CD8-positive, alpha-beta memory T cell (primary cell): ENCODE measurements around the gene RND2. TPM values are rescaled to one million over a fixed set of nuclear protein-coding genes. Genes with fewer than 3 reads are reported as not detected.
A peak's percentile ranks its signal among the peaks of the same experiment; 100 is the strongest.
"Not testable (repeated sequence)": the region's sequence is repeated elsewhere in the genome, so short reads cannot be mapped to it uniquely, and the experiment has no call there.

Experiments used
- CTCF ChIA-PET: fragments of 350-600 bp; sonication (Branson Sonifier 250); formaldehyde crosslinking; loops from one replicate; lab custom pipeline; 2021; ENCODE audit warnings: antibody characterized with exemption; lab: Charles Lee
- POLR2A ChIA-PET: fragments of 350-600 bp; sonication (Branson Sonifier 250); formaldehyde crosslinking; loops from one replicate; lab custom pipeline; 2021; ENCODE audit warnings: antibody characterized with exemption; lab: Charles Lee
- DNase-seq, 5 donors: peaks; one replicate each; pipeline versions ENCODE4 v3.0.0 to v3.0.0-alpha.2; 2020 to 2022; ENCODE audit warnings: mixed read lengths in 1 of 5
- H3K27ac ChIP-seq: one replicate; pipeline ENCODE4 v1.7.0; 2013; ENCODE audit warnings: low read depth, mild to moderate bottlenecking, low read length, moderate library complexity
- H3K27me3 ChIP-seq: 2 replicates; pipeline ENCODE4 v1.7.0; 2013; ENCODE audit warnings: low read length, mild to moderate bottlenecking; ENCODE audit not compliant: insufficient read depth, poor library complexity, severe bottlenecking
- H3K36me3 ChIP-seq: 2 replicates; pipeline ENCODE4 v1.7.0; 2013; ENCODE audit warnings: mild to moderate bottlenecking, low read length, moderate library complexity; ENCODE audit not compliant: insufficient read depth
- H3K4me1 ChIP-seq: 2 replicates; pipeline ENCODE4 v1.7.0; 2013; ENCODE audit warnings: mild to moderate bottlenecking, low read length, moderate library complexity; ENCODE audit not compliant: insufficient read depth
- H3K4me3 ChIP-seq: 2 replicates; pipeline ENCODE4 v1.7.0; 2013; ENCODE audit warnings: mild to moderate bottlenecking, low read length
- H3K9me3 ChIP-seq: 2 replicates; pipeline ENCODE4 v1.7.0; 2013; ENCODE audit warnings: mild to moderate bottlenecking, low read length
- H3K27ac Mint-ChIP-seq, 8 donors: one replicate each; pipeline ENCODE4 v1.8.0; 2020 to 2021; ENCODE audit warnings: mixed read lengths in 8 of 8, mild to moderate bottlenecking in 6 of 8, inconsistent platforms in 3 of 8, moderate library complexity in 3 of 8
- H3K27me3 Mint-ChIP-seq, 2 donors: one replicate each; pipeline ENCODE4 v1.8.0; 2020 to 2021; ENCODE audit warnings: mixed read lengths in 2 of 2, mild to moderate bottlenecking in 1 of 2, moderate library complexity in 1 of 2
- H3K36me3 Mint-ChIP-seq, 3 donors: one replicate each; pipeline ENCODE4 v1.8.0; 2020 to 2021; ENCODE audit warnings: mixed read lengths in 3 of 3, inconsistent platforms in 1 of 3, mild to moderate bottlenecking in 1 of 3
- H3K4me1 Mint-ChIP-seq, 3 donors: one replicate each; pipeline ENCODE4 v1.8.0; 2020 to 2021; ENCODE audit warnings: mixed read lengths in 3 of 3, inconsistent platforms in 1 of 3, mild to moderate bottlenecking in 1 of 3
- H3K4me3 Mint-ChIP-seq, 7 donors: one replicate each; pipeline ENCODE4 v1.8.0; 2020 to 2021; ENCODE audit warnings: mixed read lengths in 7 of 7, mild to moderate bottlenecking in 6 of 7, moderate library complexity in 4 of 7, inconsistent platforms in 2 of 7
- H3K9me3 Mint-ChIP-seq, 5 donors: one replicate each; pipeline ENCODE4 v1.8.0; 2020 to 2022; ENCODE audit warnings: mixed read lengths in 5 of 5, mild to moderate bottlenecking in 3 of 5, moderate library complexity in 2 of 5, inconsistent platforms in 1 of 5
- polyA plus RNA-seq: library from polyadenylated mRNA; unstranded; fragments of 300-500 nt; fragmentation: Illumina TruSeq; gene quantifications from one replicate; pipeline ENCODE4 v1.2.3, GENCODE V29; 2021
- total RNA-seq, 2 experiments: library from RNA; stranded (reverse); gene quantifications; one replicate each; pipeline ENCODE4 v1.2.3, GENCODE V29; 2021

RND2 gene
- total and polyA plus RNA-seq, 3 experiments from 2014 or later: 0.04 to 0.22 TPM; not detected in 1

DNA sequence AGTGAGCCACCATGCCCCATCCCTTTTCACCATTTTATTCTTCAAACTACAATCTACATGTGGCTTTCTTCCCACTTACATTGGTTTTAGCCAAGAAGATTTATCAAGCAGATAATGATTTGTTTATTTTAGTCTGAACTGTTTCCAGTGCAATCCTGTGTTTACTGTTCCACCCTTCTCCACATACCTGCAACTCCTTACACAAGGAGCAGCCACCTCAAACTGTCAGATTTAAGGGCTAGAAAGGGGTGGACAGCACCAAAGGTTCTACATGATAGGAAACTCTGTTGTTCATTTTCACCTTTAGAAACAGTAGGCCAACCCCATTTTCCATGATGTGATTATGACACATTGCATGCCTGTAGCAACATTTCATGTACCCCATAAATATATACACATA is 42.8 kb upstream of the RND2 start:
- POLR2A ChIA-PET: no interaction called here
- Histone ChIP-seq H3K27ac (no peak overlapping the region), H3K4me1 (peaks cover 20% of the 10 kb centered on the region), H3K27me3 (no peaks in the 10 kb centered on the region), H3K9me3 (no peaks in the 10 kb centered on the region), H3K4me3 (no peak overlapping the region), H3K36me3 (no peaks in the 10 kb centered on the region)
- Mint-ChIP-seq H3K36me3 (peaks cover 0 to 42% (median 2%) of the 10 kb centered on the region in 3 donors), H3K4me1 (peaks cover 27 to 50% (median 34%) of the 10 kb centered on the region in 3 donors), H3K27me3 (peaks cover 0 to 5% of the 10 kb centered on the region in 2 donors), H3K4me3 (peak overlapping the region; percentile 57 to 99 (median 93)), H3K27ac (peak overlapping the region in 6 of 8 donors; percentile 7 to 81 (median 56)), H3K9me3 (no peaks in the 10 kb centered on the region)
- DNase-seq: no peak
- CTCF ChIA-PET: no interaction called here

DNA sequence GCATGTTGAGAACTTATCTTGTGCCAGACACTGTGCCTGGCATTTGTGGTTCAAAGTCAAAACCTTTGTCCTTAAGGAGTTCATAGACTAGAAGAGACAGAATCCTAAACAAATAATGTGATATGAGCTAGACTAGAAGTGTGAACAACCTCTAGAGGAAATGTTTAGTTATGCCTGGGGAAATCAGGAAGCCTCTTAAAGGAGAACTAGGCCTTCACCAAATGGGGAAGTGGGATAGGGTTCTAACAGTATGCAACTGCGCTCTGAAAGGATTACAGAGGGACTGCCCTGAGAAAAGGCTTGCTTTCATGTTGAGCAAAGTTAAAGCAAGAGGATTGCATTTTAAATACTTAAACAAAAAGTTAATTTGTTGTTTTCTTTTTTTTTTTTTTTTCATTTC is 39.8 kb upstream of the RND2 start:
- H3K36me3 ChIP-seq: peaks cover 15% of the 10 kb centered on the region

DNA sequence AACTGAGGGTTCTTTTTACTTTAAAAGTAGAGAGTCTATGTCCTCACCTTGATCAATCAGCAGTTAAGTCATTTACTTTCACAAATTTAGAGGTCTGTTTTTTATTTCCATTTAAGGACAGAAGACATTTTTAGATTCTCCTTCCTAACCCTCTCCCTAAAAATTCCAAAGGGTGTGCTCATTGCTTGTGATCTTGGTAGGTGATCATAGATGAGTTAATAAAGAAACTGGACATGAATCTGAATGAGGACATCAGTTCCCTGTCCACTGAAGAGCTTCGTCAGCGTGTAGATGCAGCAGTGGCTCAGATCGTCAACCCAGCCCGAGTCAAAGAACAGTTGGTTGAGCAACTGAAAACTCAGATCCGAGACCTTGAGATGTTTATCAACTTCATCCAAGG is 35.9 kb upstream of the RND2 start:
- no peaks in the 10 kb centered on the region for H3K9me3 ChIP-seq
- Mint-ChIP-seq H3K9me3 (no peaks in the 10 kb centered on the region), H3K27me3 (no peaks in the 10 kb centered on the region), H3K4me1 (peaks cover 4 to 15% (median 7%) of the 10 kb centered on the region in 3 donors), H3K27ac (peak overlapping the region in 1 of 8 donors; percentile 91), H3K36me3 (peaks cover 5 to 83% (median 15%) of the 10 kb centered on the region in 3 donors), H3K4me3 (no peak overlapping the region)
- ChIA-PET POLR2A (no interaction called here), CTCF (interaction anchor here (2.8 kb wide), 1 partner anchor 9 kb away, joined by 12 read pairs; the partner anchor contains the start of gene RPL27)
- H3K27ac ChIP-seq: no peak overlapping the region
- no peak for DNase-seq
- no peaks in the 10 kb centered on the region for H3K27me3 ChIP-seq
- no peaks in the 10 kb centered on the region for H3K4me1 ChIP-seq
- no peak overlapping the region for H3K4me3 ChIP-seq
- H3K36me3 ChIP-seq: peaks cover 36% of the 10 kb centered on the region

More for the DNA sequence above, 39.8 kb upstream of the RND2 start:
- Mint-ChIP-seq H3K4me3 (peak overlapping the region in 1 of 7 donors; percentile 70), H3K27ac (peak overlapping the region in 3 of 8 donors; percentile 12 to 52 (median 46)), H3K36me3 (peaks cover 3 to 69% (median 11%) of the 10 kb centered on the region in 3 donors), H3K4me1 (peaks cover 21 to 40% (median 23%) of the 10 kb centered on the region in 3 donors), H3K9me3 (no peaks in the 10 kb centered on the region), H3K27me3 (peaks cover 0 to 2% of the 10 kb centered on the region in 2 donors)
- Histone ChIP-seq H3K27ac (no peak overlapping the region), H3K9me3 (no peaks in the 10 kb centered on the region), H3K27me3 (no peaks in the 10 kb centered on the region), H3K4me3 (no peak overlapping the region), H3K4me1 (peaks cover 13% of the 10 kb centered on the region)
- ChIA-PET CTCF (no interaction called here), POLR2A (interaction anchor here (0.6 kb wide), 1 partner anchor 54 kb away, joined by 3 read pairs; no protein-coding TSS in a partner anchor)
- no peak for DNase-seq

DNA sequence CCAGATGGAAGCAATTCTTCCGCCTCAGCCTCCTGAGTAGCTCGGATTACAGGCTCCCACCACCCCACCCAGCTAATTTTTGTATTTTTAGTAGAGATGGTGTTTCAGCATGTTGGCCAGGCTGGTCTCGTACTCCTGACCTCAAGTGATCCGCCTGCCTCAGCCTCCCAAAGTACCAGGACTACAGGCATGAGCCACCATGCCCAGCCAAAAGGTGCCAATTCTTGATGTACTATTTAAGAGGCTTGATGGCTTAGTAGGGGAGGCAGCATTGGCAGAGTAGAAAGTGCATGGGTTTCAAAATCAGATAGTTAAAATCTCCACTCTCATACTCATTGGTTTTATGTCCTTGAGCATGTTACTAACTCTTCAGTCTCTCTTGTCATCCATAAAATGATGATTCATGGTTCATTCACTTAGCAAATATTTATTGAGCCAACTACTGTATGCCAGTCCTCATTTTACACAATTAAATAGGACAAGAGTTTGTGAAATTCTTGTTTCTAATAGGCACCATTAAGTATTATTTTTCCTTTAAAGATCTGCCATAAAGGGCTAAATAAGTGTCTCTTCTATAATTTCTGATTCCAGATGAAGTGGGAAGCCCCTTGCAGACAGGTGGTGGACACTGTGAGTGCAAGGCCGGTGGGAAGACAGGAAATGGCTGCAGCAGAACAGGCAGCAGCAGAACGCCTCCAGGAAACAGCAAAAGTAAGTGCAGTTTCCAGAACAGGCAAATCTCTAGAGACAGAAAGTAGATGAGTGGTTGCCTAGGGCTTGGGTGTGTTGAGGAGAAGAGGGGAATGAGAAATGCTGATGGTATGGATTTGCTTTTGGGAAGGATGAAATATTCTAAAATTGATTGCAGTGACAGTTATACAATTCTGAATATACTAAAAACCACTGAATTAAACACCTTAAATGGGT is 35.0 kb upstream of the RND2 start:
- H3K4me3 Mint-ChIP-seq: peak overlapping the region in 1 of 7 donors; percentile 12
- Histone ChIP-seq H3K27ac (no peak overlapping the region), H3K27me3 (no peaks in the 10 kb centered on the region), H3K4me1 (no peaks in the 10 kb centered on the region), H3K9me3 (no peaks in the 10 kb centered on the region), H3K4me3 (no peak overlapping the region), H3K36me3 (peaks cover 36% of the 10 kb centered on the region)
- peaks cover 5 to 80% (median 15%) of the 10 kb centered on the region in 3 donors for H3K36me3 Mint-ChIP-seq
- DNase-seq: no peak
- no peaks in the 10 kb centered on the region for H3K9me3 Mint-ChIP-seq
- H3K4me1 Mint-ChIP-seq: peaks cover 3 to 10% (median 3%) of the 10 kb centered on the region in 3 donors
- peak overlapping the region in 5 of 8 donors; percentile 10 to 70 (median 50) for H3K27ac Mint-ChIP-seq
- no peaks in the 10 kb centered on the region for H3K27me3 Mint-ChIP-seq
- POLR2A ChIA-PET: no interaction called here
- CTCF ChIA-PET: interaction anchor here (1.3 to 2.8 kb wide), 2 partner anchors 8 to 9 kb away, joined by 3 to 12 read pairs; partner anchors contain the start of genes RPL27 and RUNDC1

DNA sequence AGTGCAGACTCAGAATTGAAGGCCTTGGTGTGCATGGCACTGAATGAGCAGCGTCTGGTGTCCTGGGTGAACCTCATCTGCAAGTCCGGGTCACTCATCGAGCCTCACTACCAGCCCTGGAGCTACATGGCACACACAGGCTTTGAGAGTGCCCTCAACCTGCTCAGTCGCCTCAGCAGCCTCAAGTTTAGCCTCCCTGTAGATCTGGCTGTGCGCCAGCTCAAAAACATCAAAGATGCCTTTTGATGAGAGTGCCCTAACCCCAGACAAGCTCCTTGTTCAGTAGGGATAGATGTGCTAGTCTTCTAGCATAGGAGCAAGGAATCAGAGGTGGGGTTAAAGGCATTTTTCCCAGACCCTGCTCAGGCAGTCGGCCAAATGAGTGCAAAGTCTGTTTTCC is 33.6 kb upstream of the RND2 start:
- peak overlapping the region in 1 of 8 donors; percentile 25 for H3K27ac Mint-ChIP-seq
- ChIA-PET POLR2A (no interaction called here), CTCF (interaction anchor here (1.2 to 1.3 kb wide), 2 partner anchors 11 to 16 kb away, joined by 3 read pairs; partner anchors contain the start of genes IFI35 and RUNDC1)

DNA sequence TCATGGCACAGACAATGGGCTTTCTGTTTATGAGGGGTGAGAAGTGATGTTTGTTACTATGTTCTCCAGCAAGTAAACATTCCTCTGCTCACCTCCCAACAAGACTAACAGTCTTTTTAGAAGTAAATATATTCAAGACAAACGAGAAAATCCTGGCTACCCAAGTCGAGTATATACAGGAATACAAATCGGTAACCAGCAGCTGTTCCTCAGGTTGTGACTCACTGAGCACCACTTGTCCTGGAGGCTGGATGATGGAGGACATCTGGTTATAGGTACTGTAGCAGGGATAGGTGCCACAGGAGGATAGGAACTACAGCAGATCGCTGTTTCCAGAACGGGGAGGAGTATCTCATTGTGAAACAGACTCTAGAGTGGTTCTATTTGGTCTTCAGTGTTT is 32.2 kb upstream of the RND2 start:
- Mint-ChIP-seq H3K4me1 (peaks cover 6 to 7% (median 6%) of the 10 kb centered on the region in 3 donors), H3K36me3 (peaks cover 5 to 61% (median 13%) of the 10 kb centered on the region in 3 donors), H3K27ac (peak overlapping the region in 5 of 8 donors; percentile 5 to 80 (median 42)), H3K9me3 (no peaks in the 10 kb centered on the region), H3K4me3 (no peak overlapping the region), H3K27me3 (no peaks in the 10 kb centered on the region)
- no peak overlapping the region for H3K27ac ChIP-seq
- ChIA-PET POLR2A (interaction anchor here (0.6 kb wide), 1 partner anchor 452 kb away, joined by 3 read pairs; no protein-coding TSS in a partner anchor), CTCF (no interaction called here)
- H3K4me1 ChIP-seq: peaks cover 7% of the 10 kb centered on the region
- no peaks in the 10 kb centered on the region for H3K9me3 ChIP-seq
- no peak overlapping the region for H3K4me3 ChIP-seq
- DNase-seq: no peak
- peaks cover 36% of the 10 kb centered on the region for H3K36me3 ChIP-seq
- H3K27me3 ChIP-seq: no peaks in the 10 kb centered on the region

More for the DNA sequence above, 33.6 kb upstream of the RND2 start:
- no peaks in the 10 kb centered on the region for H3K9me3 ChIP-seq
- H3K36me3 ChIP-seq: peaks cover 36% of the 10 kb centered on the region
- no peak overlapping the region for H3K4me3 ChIP-seq
- no peaks in the 10 kb centered on the region for H3K4me1 ChIP-seq
- no peak for DNase-seq
- no peak overlapping the region for H3K27ac ChIP-seq
- peaks cover 5 to 73% (median 13%) of the 10 kb centered on the region in 3 donors for H3K36me3 Mint-ChIP-seq
- H3K27me3 Mint-ChIP-seq: no peaks in the 10 kb centered on the region
- peaks cover 0 to 2% (median 0%) of the 10 kb centered on the region in 3 donors for H3K4me1 Mint-ChIP-seq
- H3K27me3 ChIP-seq: no peaks in the 10 kb centered on the region
- H3K4me3 Mint-ChIP-seq: no peak overlapping the region
- no peaks in the 10 kb centered on the region for H3K9me3 Mint-ChIP-seq

DNA sequence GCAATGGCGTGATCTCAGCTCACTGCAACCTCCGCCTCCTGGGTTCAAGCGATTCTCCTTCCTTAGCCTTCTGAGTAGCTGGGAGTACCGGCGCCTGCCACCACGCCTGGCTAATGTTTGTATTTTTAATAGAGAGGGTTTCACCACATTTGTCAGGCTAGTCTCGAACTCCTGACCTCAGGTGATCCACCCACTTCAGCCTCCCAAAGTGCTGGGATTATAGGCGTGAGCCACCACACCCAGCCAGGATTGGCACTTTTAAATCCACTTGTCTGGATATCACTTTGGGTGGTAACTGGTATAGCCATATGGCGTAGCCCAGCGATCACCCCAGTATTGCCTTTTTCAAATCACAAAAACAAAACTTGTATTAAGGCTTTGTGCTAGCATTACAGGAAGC is 31.1 kb upstream of the RND2 start:
- H3K36me3 Mint-ChIP-seq: peaks cover 5 to 56% (median 11%) of the 10 kb centered on the region in 3 donors
- H3K27me3 Mint-ChIP-seq, H3K9me3 ChIP-seq, H3K27me3 ChIP-seq, H3K4me3 ChIP-seq, H3K27ac ChIP-seq, POLR2A ChIA-PET, H3K4me3 Mint-ChIP-seq, H3K9me3 Mint-ChIP-seq, CTCF ChIA-PET, DNase-seq: not testable (repeated sequence)
- H3K27ac Mint-ChIP-seq: peak overlapping the region in 2 of 8 donors; percentile 5 to 54
- peaks cover 10% of the 10 kb centered on the region for H3K4me1 ChIP-seq
- H3K4me1 Mint-ChIP-seq: peaks cover 12 to 16% (median 14%) of the 10 kb centered on the region in 3 donors
- peaks cover 32% of the 10 kb centered on the region for H3K36me3 ChIP-seq
